Activated gamma-delta T cell treated with anti-CD3 and anti-CD28 coated beads, Interleukin-2, amount 50 U/mL, for 16 hours (primary cell): ENCODE measurements around the gene ENOPH1.
"Not testable (repeated sequence)": the region's sequence is repeated elsewhere in the genome, so short reads cannot be mapped to it uniquely, and the experiment has no call there.

Experiments
- DNase-seq: peaks from one replicate; pipeline ENCODE4 v3.0.0-alpha.2; 2020; ENCODE audit warnings: low read depth

ENOPH1 gene

DNA sequence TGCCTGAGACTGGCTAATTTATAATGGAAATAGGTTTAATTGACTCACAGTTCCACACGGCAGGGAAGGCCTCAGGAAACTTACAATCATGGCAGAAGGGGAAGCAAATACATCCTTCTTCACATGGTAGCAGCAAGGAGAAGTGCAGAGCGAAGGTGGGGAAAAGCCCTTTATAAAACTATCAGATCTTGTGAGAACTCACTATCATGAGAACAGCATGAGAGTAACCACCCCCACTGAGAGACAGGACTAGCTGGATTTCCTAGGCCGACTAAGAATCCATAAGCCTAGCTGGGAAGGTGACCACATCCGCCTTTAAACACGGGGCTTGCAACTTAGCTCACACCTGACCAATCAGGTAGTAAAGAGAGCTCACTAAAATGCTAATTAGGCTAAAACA is 42.7 kb downstream of the ENOPH1 start:
- not testable (repeated sequence) for DNase-seq

DNA sequence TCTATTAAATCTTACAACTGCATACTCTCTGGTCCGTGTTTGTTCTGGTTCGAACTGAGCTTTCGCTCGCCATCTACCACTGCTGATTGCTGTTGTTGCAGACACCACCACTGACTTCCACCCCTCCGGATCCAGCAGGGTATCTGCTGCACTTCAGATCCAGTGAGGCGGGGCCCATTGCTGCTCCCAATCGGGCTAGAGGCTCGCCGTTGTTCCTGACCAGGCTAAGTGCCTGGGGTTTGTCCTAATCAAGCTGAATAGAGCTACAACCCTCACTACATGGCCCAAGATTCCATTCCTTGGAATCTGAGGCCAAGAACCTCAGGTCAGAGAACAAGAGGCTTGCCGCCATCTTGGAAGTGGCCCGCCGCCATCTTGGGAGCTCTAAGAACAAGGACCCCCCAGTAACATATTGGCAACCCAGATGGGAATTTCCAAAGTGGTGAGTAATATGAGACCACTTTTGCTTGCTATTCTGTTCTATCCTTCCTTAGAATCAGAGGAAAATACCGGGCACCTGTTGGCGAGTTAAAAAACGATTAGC is 43.3 kb downstream of the ENOPH1 start:
- DNase-seq: no peak

DNA sequence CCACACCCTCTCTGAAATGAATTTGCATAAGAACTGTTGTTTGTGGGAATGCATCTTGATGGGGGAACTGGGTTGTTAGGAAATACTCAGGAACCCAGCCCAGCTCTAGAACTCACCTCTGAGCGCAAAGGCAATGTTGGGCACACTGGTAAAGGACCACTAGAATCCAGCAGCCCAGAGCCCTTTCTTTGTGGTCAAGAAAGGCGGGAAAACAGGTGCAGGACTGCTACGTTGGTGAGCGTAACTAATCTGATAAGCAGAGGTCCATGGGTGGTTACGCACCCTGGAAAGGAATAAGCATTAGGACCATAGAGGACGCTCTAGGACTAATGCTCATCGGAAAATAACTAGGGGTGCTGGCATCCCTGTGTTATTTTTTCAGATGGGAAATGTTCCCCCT is 45.5 kb downstream of the ENOPH1 start:
- not testable (repeated sequence) for DNase-seq

DNA sequence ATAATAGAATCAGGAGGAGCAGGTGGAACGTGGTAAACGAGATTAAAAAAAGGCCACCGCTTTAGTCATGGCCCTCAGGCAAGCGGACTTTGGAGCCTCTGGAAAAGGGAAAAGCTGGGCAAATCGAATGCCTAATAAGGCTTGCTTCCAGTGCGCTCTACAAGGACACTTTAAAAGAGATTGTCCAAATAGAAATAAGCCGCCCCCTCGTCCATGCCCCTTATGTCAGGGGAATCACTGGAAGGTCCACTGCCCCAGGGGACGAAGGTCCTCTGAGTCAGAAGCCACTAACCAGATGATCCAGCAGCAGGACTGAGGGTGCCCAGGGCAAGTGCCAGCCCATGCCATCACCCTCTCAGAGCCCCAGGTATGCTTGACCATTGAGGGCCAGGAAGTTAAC is 47.1 kb downstream of the ENOPH1 start:
- DNase-seq: not testable (repeated sequence)

DNA sequence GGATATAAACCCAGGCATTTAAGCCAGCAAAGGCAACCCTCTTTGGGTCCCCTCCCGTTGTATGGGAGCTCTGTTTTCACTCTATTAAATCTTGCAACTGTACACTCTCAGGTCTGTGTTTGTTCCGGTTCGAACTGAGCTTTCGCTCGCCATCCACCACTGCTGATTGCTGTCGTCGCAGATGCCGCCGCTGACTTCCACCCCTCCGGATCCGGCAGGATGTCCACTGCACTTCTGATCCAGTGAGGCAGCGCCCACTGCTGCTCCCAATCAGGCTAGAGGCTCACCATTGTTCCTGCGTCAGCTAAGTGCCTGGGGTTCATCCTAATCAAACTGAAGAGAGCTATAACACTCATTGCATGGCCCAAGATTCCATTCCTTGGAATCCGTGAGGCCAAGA is 49.2 kb downstream of the ENOPH1 start:
- no peak for DNase-seq

DNA sequence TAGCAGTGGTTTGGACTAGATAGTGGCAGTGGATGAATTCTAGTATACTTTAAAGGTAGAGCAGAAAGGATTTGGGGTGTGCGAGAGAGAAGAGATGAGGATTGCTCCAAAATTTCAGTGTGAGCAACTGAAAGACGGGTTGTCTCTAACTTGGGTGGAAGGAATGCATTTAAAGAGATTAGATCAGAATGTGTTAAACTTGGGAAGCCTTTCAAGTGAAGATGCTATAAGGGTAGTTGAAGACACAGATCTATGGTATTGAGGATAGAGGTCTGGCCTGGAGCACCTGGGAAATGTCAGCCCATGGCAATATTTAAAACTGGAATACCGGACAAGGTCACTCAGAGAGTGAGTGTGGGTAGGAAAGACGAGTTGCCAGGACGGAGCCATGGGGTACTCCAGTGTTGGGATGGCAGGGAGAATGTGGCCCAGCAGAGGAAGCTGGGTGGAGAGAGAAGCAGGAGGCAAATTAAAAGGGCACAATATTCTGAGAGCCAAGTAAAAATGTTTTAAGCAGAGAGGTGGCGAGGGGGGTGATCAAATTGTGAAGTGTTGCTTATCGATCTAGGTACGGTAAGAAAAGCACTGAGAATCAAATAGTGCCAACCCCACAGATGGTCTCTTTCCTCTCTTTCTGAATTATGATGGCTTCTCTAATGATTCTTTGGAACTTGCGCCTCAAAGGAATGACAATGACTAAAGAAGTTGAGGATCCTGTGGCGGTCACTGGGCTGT is 50.5 kb downstream of the ENOPH1 start:
- no peak for DNase-seq

DNA sequence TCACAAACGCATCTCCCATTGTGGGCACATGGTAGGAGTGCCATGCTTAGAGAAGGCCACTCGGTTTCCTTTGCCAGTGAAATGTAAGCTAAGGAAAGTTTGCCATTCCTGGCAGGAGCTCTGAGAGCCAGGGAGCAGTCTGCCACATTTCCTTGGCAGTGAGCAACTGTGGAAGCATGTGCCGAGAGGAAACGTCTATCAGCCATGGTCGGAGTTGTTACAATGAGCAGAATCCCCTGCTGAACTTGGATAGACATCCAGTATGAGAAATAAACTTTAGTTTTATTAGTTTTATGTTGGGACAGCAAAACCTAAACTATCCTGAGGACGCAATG is 51.1 kb downstream of the ENOPH1 start:
- DNase-seq: no peak

DNA sequence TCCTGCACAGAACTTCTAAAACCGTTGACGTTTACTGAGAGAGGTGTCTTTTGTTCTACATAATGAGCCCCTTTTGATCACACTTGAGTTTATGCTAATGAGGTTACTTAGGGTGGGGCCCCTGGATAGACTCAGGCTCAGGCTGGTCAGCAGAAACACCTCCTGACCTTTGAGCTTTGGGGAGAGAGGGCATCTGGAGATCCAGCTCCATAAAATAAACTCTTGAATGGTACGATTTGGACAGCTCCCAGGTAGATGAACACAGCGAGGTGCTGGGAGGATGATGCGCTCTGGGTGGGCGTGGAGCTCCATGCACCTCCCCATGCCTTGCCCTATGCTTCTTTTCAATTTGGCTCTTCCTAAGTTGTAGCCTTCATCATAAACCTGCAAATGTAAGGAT is 52.0 kb downstream of the ENOPH1 start:
- no peak for DNase-seq

DNA sequence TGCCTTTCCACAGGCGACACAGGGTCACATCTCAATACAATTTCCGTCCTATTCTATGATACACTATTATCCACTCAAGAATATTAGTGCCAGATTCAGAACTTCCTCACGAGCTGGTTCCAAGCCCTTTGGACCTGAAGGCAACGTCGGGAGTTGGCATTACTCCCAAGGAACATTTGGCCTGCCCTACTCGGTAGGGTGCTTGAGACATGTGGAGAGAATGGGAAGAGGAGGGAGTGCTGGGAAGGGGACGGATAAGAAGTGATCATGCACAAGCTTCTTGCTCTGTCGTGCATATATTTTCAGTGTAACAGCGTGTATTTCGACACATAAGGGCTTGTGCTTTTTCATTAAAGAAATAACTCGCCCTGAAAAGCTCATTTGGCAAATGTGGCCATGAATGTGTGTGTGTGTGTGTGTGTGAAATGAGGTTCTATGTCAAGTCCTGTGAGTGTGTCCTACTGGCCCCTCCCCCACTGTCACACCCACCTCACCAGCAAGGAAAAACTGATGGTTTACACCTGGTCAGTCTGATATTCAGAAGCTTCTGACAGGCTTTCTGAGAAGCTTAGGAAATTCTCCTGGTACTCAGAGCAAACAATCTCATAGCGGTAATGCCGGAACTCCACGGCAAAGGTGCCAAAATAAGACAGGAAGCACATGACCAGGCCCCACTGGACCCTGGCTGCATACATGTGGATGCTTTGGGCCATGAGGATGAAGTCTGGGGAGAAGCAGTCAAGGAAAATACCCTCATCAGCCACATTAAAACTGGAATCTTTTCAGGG is 54.8 kb downstream of the ENOPH1 start:
- DNase-seq: no peak

DNA sequence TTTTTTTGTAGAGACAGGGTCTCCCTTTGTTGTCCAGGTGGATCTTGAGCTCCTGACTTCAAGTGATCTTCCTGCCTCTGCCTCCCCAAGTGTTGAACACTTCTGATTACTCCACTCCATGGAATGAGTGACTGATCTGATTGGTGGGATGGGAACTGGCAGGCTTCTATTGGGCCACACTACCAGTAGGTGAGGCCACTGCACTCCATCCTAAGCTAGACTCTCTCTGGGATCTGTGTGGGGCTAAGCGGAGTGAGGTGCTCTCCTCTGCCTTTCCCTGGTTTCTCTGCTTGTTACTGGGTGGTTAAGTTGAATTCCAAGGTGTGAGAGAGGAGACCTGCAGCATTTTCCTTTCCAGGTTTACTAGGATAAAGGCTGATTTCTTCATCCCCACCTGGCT is 58.7 kb downstream of the ENOPH1 start:
- no peak for DNase-seq

DNA sequence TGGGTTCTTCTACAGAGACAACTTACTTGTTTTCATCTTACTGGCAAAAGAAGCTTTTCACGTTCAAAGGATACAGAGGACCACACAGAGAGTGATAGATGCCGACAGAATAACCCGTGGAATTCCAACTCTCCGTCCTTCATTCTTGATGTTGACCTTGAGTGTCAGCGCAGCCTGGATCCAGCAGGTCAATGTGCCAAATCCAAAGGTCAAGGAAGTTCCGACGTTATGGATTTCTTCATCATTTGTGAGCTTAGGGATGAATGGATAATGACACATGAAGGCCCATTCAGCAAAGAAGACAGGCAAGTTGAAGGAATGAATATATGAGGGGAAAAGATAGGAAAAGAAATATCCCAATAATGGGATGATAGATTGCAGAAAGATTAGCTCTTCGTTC is 59.6 kb downstream of the ENOPH1 start:
- no peak for DNase-seq

DNA sequence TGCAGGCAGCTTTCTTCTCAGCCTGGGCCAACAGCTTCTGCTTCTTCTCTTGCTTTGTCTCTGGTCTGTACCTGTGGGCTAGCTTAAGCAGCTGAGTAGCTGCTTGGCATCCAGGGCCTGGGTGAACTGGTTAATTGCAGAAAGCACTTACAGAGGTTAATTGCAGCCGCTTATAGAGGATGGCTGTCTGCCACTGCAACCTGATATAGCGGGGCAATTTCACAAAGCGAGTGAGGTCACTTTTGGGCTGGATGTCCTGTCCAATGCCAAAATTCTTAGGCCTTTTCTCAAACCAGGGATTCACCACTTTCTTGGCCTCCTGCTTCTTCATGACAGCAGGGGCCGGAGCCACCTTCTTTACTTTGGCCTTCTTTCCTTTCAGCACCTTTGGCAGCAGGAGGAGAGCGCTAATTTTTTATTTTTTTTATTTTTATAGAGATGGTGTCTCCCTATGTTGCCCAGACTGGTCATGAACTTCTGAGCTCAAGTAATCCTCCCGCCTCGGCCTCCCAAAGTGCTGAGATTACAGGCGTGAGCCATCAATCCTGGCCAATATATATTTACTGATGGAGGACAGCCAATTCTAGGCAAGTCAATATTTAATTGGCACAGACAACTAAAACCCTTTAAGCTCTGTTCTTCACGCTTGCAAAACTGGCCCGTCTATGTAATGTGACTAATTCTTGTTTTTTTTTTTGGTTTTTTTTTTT is 61.0 kb downstream of the ENOPH1 start:
- no peak for DNase-seq

DNA sequence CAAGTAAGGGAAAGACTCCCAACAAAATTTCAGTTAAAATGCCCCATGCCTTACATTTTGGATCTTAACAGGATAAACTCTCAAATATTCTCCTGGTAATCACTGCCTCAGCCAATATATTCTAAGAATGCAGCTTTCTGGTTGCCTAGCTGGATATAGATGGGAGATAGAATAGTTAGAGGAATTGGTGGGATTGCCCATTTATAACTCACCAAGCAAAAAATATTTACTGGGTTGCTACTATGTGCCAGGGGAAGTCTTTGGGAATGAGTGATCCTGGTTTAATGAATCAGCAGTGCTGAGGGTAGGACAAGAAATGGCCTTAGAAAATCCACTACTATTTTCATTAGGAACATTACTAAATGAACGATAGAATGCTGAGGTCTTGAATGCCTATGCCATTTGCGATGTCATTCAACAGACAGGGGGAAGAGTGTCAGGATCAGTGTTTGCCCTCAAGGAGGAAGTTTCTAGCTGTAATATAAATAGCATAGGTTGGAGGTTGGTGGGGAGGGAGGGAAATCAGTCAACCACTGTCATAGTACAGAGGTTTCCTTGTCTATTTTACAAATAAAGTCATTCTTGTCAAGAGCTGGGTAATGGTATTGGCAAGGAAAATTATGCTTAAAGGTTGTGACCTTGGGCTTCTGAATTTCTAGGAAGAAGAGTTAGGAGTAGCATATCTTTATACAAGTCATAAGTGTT is 63.5 kb downstream of the ENOPH1 start:
- no peak for DNase-seq

DNA sequence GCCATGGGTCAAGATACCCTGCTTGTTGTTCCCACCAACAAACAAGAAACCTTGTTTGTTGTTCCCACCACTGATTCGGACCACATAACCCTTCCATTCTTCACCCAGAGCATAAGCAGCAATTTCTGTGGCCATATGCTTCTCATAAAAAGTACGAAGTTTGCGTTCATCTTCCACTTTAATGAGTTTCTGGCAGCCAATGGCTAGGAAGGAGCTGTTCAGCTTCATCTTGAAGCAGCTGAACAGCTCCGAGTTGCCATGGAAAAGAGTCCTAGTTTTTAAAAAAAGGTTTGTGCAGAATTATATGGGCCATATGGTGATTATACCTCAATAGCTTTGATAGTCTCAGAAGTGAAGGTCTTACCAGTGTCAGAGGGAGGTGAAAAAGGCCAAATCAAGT is 65.3 kb downstream of the ENOPH1 start:
- no peak for DNase-seq

DNA sequence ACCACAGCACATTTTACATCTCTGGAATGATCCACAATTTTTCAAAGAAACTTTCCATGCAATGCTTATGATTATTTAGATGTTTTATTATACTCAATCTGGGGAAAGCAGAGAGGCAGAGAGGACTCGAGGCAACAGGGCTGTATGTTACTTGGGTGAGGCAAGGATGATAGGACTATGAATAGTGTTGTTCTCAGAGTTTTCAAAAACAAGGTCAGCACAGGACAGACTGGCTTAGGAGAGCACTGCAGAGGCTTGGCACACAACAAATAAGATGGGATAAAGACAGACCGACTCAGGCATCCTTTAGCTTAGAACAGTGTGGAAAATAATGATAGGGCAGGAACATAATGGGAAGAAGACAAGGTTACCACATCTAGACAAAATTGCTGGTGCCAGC is 66.0 kb downstream of the ENOPH1 start:
- no peak for DNase-seq

DNA sequence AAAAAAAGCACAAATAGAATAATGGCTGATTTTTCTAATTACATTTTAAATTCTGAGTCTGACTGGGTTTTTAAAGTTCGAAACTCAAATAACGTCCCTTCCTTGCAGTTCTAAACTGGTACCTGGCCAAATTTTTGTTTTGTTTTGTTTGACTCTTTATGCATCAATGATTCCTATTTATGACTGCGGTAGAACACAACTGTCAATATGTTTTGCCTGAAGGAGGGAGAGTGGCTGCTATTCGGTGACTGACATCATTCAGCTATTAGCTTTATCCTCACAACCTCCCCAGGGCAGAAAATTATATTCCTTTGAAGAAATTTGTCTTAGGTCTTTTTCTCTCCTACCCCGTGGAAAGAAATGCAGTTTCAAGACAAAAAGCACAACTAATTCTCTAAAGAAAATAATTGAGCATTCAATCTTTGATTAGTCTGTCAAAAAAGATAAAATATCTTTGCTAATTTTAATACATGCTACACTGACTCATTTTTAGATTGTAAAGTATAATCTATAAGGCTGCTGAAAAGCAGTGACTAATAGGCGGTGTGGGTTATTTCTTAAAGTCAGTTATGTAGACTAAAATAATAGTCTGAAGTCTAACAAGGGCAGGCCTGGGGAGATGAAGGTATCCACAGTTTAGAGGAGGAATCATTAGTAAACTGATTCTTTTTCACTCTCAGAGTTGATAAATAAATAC is 69.5 kb downstream of the ENOPH1 start:
- DNase-seq: no peak

DNA sequence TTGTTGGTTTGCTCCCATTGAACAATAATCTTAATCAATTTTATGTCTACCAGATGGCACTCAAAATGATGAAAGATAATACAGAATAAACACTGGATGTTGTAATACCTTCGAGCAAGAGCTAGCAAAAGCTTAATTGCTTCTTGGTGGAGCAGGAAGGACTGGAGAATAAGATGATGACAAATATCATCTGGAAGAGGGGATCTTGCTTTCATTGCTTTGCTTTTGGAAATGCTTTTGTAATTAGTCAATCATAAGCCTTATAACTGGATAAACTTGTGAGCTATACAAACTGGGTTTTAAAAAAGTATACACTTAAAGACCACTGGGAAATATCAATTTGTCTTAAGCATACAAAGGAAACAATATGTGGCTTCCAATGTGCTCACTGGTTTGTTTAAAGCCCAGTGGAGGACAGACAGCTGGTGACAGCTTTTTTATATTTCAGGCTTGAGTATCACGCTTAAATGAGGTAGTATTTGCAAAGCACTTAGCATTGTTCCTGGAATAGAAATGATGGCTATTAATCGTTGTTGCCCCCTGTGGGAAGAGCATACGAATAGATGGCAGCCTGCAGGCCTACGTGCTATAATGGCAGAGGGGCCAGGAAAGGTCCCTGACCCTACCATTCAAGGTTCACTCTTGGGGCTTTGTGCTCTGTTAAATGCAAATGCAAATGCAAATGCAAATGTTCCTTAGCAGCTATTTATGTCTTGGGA is 70.2 kb downstream of the ENOPH1 start:
- no peak for DNase-seq

DNA sequence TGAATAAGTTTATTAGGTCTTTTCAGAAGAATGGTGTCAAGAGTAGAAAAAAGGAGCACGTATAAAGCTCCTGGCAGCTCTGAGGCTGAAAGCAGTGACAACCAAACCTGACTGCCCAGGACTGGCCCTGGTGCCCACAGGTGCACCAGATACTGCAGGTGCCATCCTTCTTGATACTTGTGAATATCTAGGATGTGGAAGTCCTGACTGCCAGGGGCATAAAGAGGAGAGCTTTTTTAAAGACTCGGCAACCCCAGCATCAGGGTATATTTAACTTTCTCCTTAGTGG is 70.7 kb downstream of the ENOPH1 start:
- DNase-seq: no peak

DNA sequence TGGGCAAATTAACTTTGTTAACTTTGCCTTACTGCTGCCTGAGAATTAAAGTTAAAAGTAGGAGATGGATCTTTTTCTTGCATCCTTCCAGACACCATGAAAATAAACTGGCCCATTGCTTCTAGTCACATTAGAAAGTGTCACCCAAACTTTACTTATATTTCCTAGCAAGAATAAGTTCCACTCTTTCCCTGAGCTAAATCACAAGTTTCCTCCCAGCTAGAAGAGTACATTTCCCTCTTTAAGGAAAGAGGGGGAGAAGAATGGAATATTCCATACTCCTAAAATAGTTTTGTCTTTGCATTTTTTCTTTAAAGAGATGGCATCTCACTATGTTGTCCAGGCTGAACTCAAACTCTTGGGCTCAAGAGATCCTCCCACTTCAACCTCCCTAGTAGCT is 77.6 kb downstream of the ENOPH1 start:
- no peak for DNase-seq

DNA sequence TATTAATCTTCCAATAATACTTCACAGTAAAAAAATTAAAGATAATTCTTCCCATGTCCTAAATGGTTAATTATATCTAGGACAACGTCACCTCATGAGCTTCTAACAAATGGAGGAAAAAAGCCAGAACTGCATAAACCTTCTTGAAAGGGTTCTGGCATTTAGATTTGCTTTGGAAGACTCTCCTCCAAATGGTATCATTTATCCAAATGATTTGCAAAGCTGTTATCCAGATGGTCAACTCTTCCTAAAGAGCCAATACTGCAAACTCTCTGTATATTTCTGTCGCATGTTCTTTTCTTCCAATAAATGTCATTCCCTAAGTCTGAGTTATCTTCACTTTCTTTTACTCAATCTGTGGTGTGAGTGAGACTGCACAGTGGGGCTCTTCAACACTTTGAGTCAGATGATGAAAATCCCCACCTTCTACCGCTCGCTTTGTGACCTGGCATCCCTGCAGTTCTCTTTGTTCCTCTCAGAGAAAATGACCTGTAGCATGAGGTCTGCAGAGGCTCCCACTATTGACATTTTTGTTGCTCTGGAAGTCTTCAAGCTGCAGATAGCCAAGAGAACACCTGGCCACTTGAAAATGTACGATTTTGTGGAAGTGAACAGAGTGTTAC is 78.5 kb downstream of the ENOPH1 start:
- DNase-seq: no peak

DNA sequence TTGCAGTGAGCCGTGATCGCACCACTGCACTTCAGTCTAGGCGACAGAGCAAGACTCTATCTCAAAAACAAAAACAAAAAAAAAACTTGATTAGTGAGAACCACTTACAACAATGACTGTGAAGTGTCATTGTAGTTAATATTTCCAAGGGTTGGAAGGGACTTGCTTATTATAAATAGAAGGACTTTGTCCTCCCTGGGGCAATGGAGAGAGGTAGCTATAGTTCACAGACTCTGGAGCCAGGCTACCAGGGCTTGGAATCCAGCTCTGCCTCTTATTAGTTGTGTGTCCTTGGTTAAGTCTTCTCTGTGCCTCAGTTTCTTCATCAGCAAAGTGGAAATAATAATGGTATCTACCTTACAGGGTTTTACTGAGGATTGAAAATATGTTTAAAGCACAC is 79.8 kb downstream of the ENOPH1 start:
- no peak for DNase-seq
